Measurements from ENCODE around the gene RNASE1.
"Not testable (repeated sequence)": the region's sequence is repeated elsewhere in the genome, so short reads cannot be mapped to it uniquely, and the experiment has no call there.

Gene RNASE1

DNA sequence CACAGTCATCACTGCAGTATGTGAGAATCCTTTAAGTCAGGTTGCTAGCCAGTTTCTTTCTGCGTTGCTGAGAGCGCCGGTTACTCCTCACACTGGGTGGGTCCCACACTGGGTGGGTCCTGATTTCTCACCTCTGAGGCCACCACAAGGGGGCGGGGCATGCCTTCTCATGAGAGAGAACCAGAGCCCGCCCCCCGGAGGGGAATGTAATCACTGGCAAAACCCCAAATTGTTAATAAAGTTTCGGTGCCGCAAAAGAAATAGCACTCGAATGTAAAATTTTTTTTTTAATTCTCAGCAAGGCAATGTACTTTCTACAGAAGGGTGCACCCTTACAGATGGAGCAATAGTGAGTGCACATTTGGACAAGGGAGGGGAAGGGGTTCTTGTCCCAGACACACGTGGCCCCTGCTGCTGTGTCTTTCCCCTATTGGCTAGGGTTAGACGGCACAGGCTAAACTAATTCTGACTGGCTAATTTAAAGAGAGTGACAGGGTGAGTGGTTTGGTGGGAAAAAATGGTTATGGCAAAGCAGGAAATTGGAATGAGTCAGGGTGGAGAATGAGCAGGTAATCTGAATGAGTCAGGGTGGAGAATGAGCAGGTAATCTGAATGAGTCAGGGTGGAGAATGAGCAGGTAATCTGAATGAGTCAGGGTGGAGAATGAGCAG is 25.5 kb upstream of the RNASE1 start:
- H3K36me3 ChIP-seq (ENCODE audit: control insufficient read depth, insufficient read depth, low read length); H3K4me1 ChIP-seq (ENCODE audit: control insufficient read depth, insufficient read depth, low read length, poor library complexity, severe bottlenecking); H3K9me3 ChIP-seq (ENCODE audit: control insufficient read depth, low read length); DNase-seq; H3K4me3 ChIP-seq (ENCODE audit: insufficient read depth, low read depth, low read length, poor library complexity, severe bottlenecking); H3K27me3 ChIP-seq (replicated peaks; ENCODE audit: control insufficient read depth, insufficient read depth, low read length, poor library complexity, severe bottlenecking); H3K27ac ChIP-seq (ENCODE audit: insufficient read depth, low read length, poor library complexity, severe bottlenecking): not testable (repeated sequence)

DNA sequence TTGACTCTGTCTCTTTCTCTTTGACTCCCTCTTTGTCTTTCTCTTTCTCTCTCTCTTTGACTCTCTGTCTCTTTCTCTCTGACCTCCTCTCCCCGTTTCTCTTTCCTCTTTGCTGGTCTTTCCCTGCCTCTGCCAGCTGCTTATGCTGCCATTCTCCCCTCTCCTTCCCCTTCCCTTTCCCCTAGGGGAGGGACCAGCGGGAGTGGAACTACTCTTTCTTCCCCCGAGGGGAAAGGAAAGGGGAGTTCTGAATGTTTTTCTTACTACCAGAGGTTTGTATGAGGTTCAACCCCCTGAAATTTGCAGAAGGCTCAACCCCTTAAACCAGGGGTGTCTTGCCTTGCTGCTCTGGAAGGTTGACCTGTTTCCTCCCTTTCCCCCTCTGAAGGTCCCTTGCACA is 24.7 kb upstream of the RNASE1 start:
- no peak overlapping the region for H3K27ac ChIP-seq (ENCODE audit: insufficient read depth, low read length, poor library complexity, severe bottlenecking)
- H3K4me1 ChIP-seq (ENCODE audit: control insufficient read depth, insufficient read depth, low read length, poor library complexity, severe bottlenecking), result no peaks in the 10 kb centered on the region
- H3K27me3 ChIP-seq (replicated peaks; ENCODE audit: control insufficient read depth, insufficient read depth, low read length, poor library complexity, severe bottlenecking), result peaks cover 2% of the 10 kb centered on the region
- no peaks in the 10 kb centered on the region for H3K9me3 ChIP-seq (ENCODE audit: control insufficient read depth, low read length)
- no peak for DNase-seq
- H3K36me3 ChIP-seq (ENCODE audit: control insufficient read depth, insufficient read depth, low read length), result no peaks in the 10 kb centered on the region
- no peak overlapping the region for H3K4me3 ChIP-seq (ENCODE audit: insufficient read depth, low read depth, low read length, poor library complexity, severe bottlenecking)

- H3K27ac ChIP-seq (ENCODE audit: insufficient read depth, low read length, poor library complexity, severe bottlenecking); H3K4me1 ChIP-seq (ENCODE audit: control insufficient read depth, insufficient read depth, low read length, poor library complexity, severe bottlenecking); H3K27me3 ChIP-seq (replicated peaks; ENCODE audit: control insufficient read depth, insufficient read depth, low read length, poor library complexity, severe bottlenecking); H3K36me3 ChIP-seq (ENCODE audit: control insufficient read depth, insufficient read depth, low read length); DNase-seq; H3K4me3 ChIP-seq (ENCODE audit: insufficient read depth, low read depth, low read length, poor library complexity, severe bottlenecking); H3K9me3 ChIP-seq (ENCODE audit: control insufficient read depth, low read length): not testable (repeated sequence)
These were observed 24.0 kb upstream of the RNASE1 start for GRCh38 chr14:20826666-20827065.

GRCh38 chr14:20823859-20824258 is 21.2 kb upstream of the RNASE1 start:
- H3K27me3 ChIP-seq (replicated peaks; ENCODE audit: control insufficient read depth, insufficient read depth, low read length, poor library complexity, severe bottlenecking), result no peaks in the 10 kb centered on the region
- H3K27ac ChIP-seq (ENCODE audit: insufficient read depth, low read length, poor library complexity, severe bottlenecking), result no peak overlapping the region
- no peaks in the 10 kb centered on the region for H3K9me3 ChIP-seq (ENCODE audit: control insufficient read depth, low read length)
- H3K4me3 ChIP-seq (ENCODE audit: insufficient read depth, low read depth, low read length, poor library complexity, severe bottlenecking), result no peak overlapping the region
- DNase-seq, result no peak
- no peaks in the 10 kb centered on the region for H3K36me3 ChIP-seq (ENCODE audit: control insufficient read depth, insufficient read depth, low read length)
- H3K4me1 ChIP-seq (ENCODE audit: control insufficient read depth, insufficient read depth, low read length, poor library complexity, severe bottlenecking), result no peaks in the 10 kb centered on the region

- H3K27ac ChIP-seq (ENCODE audit: insufficient read depth, low read length, poor library complexity, severe bottlenecking); H3K9me3 ChIP-seq (ENCODE audit: control insufficient read depth, low read length); H3K4me1 ChIP-seq (ENCODE audit: control insufficient read depth, insufficient read depth, low read length, poor library complexity, severe bottlenecking); DNase-seq; H3K27me3 ChIP-seq (replicated peaks; ENCODE audit: control insufficient read depth, insufficient read depth, low read length, poor library complexity, severe bottlenecking); H3K36me3 ChIP-seq (ENCODE audit: control insufficient read depth, insufficient read depth, low read length); H3K4me3 ChIP-seq (ENCODE audit: insufficient read depth, low read depth, low read length, poor library complexity, severe bottlenecking): not testable (repeated sequence)
These were observed 19.0 kb upstream of the RNASE1 start for GRCh38 chr14:20821521-20822108.

DNA sequence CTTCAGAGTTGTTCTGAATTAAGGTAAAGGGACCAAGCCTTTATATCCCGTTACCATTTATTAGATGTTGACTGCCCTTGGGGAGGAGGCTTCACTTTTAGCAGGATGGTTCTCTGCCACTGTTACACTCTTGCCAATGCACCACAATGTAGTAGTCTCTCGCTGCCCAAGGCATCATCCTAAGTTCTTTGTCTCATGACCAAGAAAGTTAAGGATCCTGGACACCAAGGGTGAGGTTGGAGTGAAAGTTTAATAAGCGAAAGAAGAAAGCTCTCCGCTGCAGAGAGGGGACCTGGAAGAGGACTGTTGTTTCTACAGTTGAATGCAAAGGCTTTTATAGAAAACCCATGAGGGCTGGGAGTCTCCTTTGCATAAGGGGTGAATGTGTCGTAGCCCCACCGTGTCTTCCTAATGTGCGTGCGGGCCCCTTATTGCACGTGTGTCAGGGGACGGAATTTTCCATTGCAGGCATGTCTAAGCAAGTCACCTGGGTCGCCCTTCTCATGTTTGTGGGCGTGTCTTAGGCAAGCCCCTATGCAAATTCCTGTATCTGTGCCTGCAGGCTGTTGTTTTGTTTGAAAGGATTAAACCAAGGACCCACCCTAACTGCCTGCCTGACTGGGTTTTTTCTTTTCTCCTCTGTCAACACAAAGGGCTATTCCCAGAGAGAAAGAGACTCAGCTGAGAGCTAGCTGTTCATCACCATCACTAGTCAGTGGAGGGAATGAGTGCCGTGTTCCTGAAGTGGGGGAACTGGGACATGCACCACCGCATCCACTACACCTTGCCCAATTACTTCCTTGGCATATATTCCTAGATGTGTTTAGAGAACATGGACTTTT is 17.6 kb upstream of the RNASE1 start:
- no peak overlapping the region for H3K4me3 ChIP-seq (ENCODE audit: insufficient read depth, low read depth, low read length, poor library complexity, severe bottlenecking)
- no peaks in the 10 kb centered on the region for H3K27me3 ChIP-seq (replicated peaks; ENCODE audit: control insufficient read depth, insufficient read depth, low read length, poor library complexity, severe bottlenecking)
- H3K36me3 ChIP-seq (ENCODE audit: control insufficient read depth, insufficient read depth, low read length), result no peaks in the 10 kb centered on the region
- no peaks in the 10 kb centered on the region for H3K9me3 ChIP-seq (ENCODE audit: control insufficient read depth, low read length)
- H3K4me1 ChIP-seq (ENCODE audit: control insufficient read depth, insufficient read depth, low read length, poor library complexity, severe bottlenecking), result no peaks in the 10 kb centered on the region
- DNase-seq, result no peak
- H3K27ac ChIP-seq (ENCODE audit: insufficient read depth, low read length, poor library complexity, severe bottlenecking), result no peak overlapping the region

- H3K27ac ChIP-seq (ENCODE audit: insufficient read depth, low read length, poor library complexity, severe bottlenecking), result no peak overlapping the region
- H3K36me3 ChIP-seq (ENCODE audit: control insufficient read depth, insufficient read depth, low read length), result no peaks in the 10 kb centered on the region
- H3K9me3 ChIP-seq (ENCODE audit: control insufficient read depth, low read length), result no peaks in the 10 kb centered on the region
- DNase-seq, result no peak
- no peaks in the 10 kb centered on the region for H3K27me3 ChIP-seq (replicated peaks; ENCODE audit: control insufficient read depth, insufficient read depth, low read length, poor library complexity, severe bottlenecking)
- H3K4me3 ChIP-seq (ENCODE audit: insufficient read depth, low read depth, low read length, poor library complexity, severe bottlenecking), result no peak overlapping the region
- H3K4me1 ChIP-seq (ENCODE audit: control insufficient read depth, insufficient read depth, low read length, poor library complexity, severe bottlenecking), result no peaks in the 10 kb centered on the region
These were observed 16.2 kb upstream of the RNASE1 start for GRCh38 chr14:20818861-20819260.

GRCh38 chr14:20815946-20816345 is 13.3 kb upstream of the RNASE1 start:
- H3K27ac ChIP-seq (ENCODE audit: insufficient read depth, low read length, poor library complexity, severe bottlenecking); H3K9me3 ChIP-seq (ENCODE audit: control insufficient read depth, low read length); H3K4me1 ChIP-seq (ENCODE audit: control insufficient read depth, insufficient read depth, low read length, poor library complexity, severe bottlenecking); DNase-seq; H3K27me3 ChIP-seq (replicated peaks; ENCODE audit: control insufficient read depth, insufficient read depth, low read length, poor library complexity, severe bottlenecking); H3K4me3 ChIP-seq (ENCODE audit: insufficient read depth, low read depth, low read length, poor library complexity, severe bottlenecking); H3K36me3 ChIP-seq (ENCODE audit: control insufficient read depth, insufficient read depth, low read length): not testable (repeated sequence)

DNA sequence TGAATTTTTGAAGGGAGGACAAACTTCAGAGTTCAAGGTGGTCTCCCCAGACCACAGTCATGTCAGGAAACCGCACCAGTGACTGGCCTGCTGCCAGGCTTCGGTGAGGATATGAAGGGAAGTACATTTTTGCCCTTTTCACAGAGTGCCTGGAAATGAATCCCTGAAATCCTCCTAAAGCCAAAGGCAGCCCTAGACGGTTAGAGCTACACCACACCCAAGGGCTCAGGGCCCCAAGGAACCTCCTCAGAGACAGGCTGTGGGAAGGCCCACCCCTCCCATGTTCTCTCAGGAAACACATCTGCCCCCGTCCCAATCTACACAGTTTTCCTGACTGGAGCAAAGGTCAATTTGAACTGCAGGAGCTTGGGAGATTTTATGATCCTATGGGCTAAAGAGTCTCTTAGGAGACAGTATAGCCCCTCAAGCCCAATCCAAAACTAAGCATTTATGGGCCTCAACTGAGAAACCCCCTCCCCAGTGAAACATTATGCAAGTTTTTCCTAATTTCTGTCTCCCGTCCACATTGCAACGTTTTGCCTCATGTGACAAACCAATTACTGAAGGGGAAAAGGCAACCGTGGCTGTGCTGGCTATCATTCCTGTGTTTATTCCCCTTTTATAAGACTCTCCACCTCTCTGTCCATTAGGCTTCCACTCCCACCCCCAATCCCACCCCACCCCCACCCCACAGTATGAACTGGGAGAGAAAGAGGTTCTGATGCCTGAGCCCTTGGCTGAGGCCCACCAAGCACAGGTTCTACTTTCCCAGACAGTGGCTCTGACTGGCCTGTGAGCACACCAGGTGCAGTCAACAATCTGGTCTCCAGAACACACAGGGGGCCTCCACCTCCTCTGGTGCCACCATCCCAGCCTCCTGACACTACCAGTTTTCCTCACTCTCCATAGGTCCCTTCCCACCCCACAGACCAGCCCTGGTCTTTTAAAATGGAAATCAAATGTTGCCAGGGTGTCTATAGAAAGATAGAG is 9.6 kb upstream of the RNASE1 start:
- H3K27me3 ChIP-seq (replicated peaks; ENCODE audit: control insufficient read depth, insufficient read depth, low read length, poor library complexity, severe bottlenecking), result no peaks in the 10 kb centered on the region
- no peaks in the 10 kb centered on the region for H3K36me3 ChIP-seq (ENCODE audit: control insufficient read depth, insufficient read depth, low read length)
- no peaks in the 10 kb centered on the region for H3K9me3 ChIP-seq (ENCODE audit: control insufficient read depth, low read length)
- no peak overlapping the region for H3K4me3 ChIP-seq (ENCODE audit: insufficient read depth, low read depth, low read length, poor library complexity, severe bottlenecking)
- H3K4me1 ChIP-seq (ENCODE audit: control insufficient read depth, insufficient read depth, low read length, poor library complexity, severe bottlenecking), result no peaks in the 10 kb centered on the region
- no peak for DNase-seq
- no peak overlapping the region for H3K27ac ChIP-seq (ENCODE audit: insufficient read depth, low read length, poor library complexity, severe bottlenecking)
